MM.1S (cell line): ENCODE results near the gene ELOVL2.

Experiments used
- EZH2 ChIP-seq: fragments of 300-600 bp; sonication (generic); optimal IDR thresholded peaks from 2 replicates; pipeline ENCODE3; 2017; ENCODE audit warnings: low read depth, mild to moderate bottlenecking, antibody characterized with exemption, low read length, mixed read lengths
- TF ChIP-seq, protein P1 (sequence below): fragments of 300-600 bp; sonication (generic); IDR thresholded peaks from 2 replicates; pipeline ENCODE4 v1.5.1; 2016; ENCODE audit warnings: antibody characterized with exemption, low read length, mixed read lengths

DNA sequence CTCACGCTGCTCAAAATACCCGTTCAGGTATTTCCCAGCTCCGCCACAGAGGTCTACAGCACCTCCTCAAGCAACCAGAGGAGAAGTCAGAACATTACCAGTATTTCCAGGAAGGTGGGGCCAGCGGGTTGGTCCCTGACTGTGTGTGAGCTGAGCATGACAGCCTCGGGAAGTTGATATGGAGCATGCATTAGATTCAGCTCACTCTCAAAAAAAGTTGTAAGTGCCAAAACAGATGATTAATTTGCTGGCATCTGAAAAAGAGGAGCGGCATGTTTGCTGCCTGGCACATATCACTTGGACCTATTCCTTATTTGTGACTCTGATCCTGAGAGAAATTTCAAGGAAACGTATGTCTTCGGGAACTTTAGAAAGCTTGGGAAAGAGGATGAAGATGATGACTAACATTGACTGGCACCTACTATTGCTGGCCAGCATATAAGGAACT, 32.3 kb downstream of the ELOVL2 start:
- TF ChIP-seq, protein P1, sequence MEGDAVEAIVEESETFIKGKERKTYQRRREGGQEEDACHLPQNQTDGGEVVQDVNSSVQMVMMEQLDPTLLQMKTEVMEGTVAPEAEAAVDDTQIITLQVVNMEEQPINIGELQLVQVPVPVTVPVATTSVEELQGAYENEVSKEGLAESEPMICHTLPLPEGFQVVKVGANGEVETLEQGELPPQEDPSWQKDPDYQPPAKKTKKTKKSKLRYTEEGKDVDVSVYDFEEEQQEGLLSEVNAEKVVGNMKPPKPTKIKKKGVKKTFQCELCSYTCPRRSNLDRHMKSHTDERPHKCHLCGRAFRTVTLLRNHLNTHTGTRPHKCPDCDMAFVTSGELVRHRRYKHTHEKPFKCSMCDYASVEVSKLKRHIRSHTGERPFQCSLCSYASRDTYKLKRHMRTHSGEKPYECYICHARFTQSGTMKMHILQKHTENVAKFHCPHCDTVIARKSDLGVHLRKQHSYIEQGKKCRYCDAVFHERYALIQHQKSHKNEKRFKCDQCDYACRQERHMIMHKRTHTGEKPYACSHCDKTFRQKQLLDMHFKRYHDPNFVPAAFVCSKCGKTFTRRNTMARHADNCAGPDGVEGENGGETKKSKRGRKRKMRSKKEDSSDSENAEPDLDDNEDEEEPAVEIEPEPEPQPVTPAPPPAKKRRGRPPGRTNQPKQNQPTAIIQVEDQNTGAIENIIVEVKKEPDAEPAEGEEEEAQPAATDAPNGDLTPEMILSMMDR = no peak
- TF ChIP-seq EZH2 = no peak
